Mesendoderm (in vitro differentiated cells): ENCODE results near the gene RNF214.

Experiments used
- DNase-seq: peaks from one replicate; pipeline ENCODE4 v3.0.0; 2013
- H2AK5ac ChIP-seq: 2 replicates; pipeline ENCODE4 v1.6.1; 2013; ENCODE audit warnings: low read length, inconsistent platforms
- H2BK120ac ChIP-seq: 2 replicates; pipeline ENCODE4 v1.6.1; 2013; ENCODE audit warnings: low read depth, mild to moderate bottlenecking, low read length, moderate library complexity, mixed read lengths
- H2BK15ac ChIP-seq: replicated peaks from 2 replicates; pipeline ENCODE4 v1.6.1; 2013; ENCODE audit warnings: low read depth, mild to moderate bottlenecking, moderate library complexity
- H2BK5ac ChIP-seq: 2 replicates; pipeline ENCODE4 v1.6.1; 2013; ENCODE audit warnings: low read length, inconsistent platforms
- H3K18ac ChIP-seq: 2 replicates; pipeline ENCODE4 v1.6.1; 2013; ENCODE audit warnings: mild to moderate bottlenecking, low read length, mixed read lengths
- H3K23ac ChIP-seq: one replicate; pipeline ENCODE4 v1.6.1; 2013; ENCODE audit warnings: low read length
- H3K27ac ChIP-seq: 2 replicates; pipeline ENCODE4 v1.5.1; 2013; ENCODE audit warnings: low read depth, mild to moderate bottlenecking, inconsistent platforms, low read length, moderate library complexity
- H3K27me3 ChIP-seq: 2 replicates; pipeline ENCODE4 v1.6.1; 2013; ENCODE audit warnings: low read length, control low read depth, mild to moderate bottlenecking, inconsistent platforms; ENCODE audit not compliant: insufficient read depth, poor library complexity
- H3K36me3 ChIP-seq: 2 replicates; pipeline ENCODE4 v1.6.1; 2013; ENCODE audit warnings: low read length, inconsistent platforms; ENCODE audit not compliant: control insufficient read depth, insufficient read depth
- H3K4ac ChIP-seq: one replicate; pipeline ENCODE4 v1.6.1; 2013; ENCODE audit warnings: low read depth, mild to moderate bottlenecking, low read length, moderate library complexity
- H3K4me1 ChIP-seq: 2 replicates; pipeline ENCODE4 v1.6.1; 2013; ENCODE audit warnings: low read depth, low read length, inconsistent platforms; ENCODE audit not compliant: control insufficient read depth
- H3K4me2 ChIP-seq: 2 replicates; pipeline ENCODE4 v1.6.1; 2013; ENCODE audit warnings: low read length
- H3K4me3 ChIP-seq: 2 replicates; pipeline ENCODE4 v1.5.1; 2013; ENCODE audit warnings: mild to moderate bottlenecking, low read length
- H3K56ac ChIP-seq: one replicate; pipeline ENCODE4 v1.6.1; 2013; ENCODE audit warnings: low read length
- H3K79me1 ChIP-seq: 2 replicates; pipeline ENCODE4 v1.6.1; 2013; ENCODE audit warnings: low read length, inconsistent platforms
- H3K79me2 ChIP-seq: 2 replicates; pipeline ENCODE4 v1.6.1; 2013; ENCODE audit warnings: mild to moderate bottlenecking, low read length; ENCODE audit not compliant: control insufficient read depth, insufficient read depth
- H3K9ac ChIP-seq: 2 replicates; pipeline ENCODE4 v1.6.1; 2013; ENCODE audit warnings: low read length, inconsistent platforms
- H4K5ac ChIP-seq: one replicate; pipeline ENCODE4 v1.6.1; 2013; ENCODE audit warnings: low read length
- H4K8ac ChIP-seq: one replicate; pipeline ENCODE4 v1.6.1; 2013; ENCODE audit warnings: low read depth, mild to moderate bottlenecking, control low read depth, low read length, moderate library complexity
- WGBS: extraction: QIAGEN DNeasy Blood & Tissue Kit; methylation state at CpG from one replicate; pipeline ENCODE4 v1.1.7; 2013; ENCODE audit warnings: low lambda C conversion rate, missing lambda C conversion rate; ENCODE audit not compliant: insufficient coverage; ENCODE audit errors: extremely low coverage; 5-methylcytosine and 5-hydroxymethylcytosine counted together

Gene RNF214

DNA sequence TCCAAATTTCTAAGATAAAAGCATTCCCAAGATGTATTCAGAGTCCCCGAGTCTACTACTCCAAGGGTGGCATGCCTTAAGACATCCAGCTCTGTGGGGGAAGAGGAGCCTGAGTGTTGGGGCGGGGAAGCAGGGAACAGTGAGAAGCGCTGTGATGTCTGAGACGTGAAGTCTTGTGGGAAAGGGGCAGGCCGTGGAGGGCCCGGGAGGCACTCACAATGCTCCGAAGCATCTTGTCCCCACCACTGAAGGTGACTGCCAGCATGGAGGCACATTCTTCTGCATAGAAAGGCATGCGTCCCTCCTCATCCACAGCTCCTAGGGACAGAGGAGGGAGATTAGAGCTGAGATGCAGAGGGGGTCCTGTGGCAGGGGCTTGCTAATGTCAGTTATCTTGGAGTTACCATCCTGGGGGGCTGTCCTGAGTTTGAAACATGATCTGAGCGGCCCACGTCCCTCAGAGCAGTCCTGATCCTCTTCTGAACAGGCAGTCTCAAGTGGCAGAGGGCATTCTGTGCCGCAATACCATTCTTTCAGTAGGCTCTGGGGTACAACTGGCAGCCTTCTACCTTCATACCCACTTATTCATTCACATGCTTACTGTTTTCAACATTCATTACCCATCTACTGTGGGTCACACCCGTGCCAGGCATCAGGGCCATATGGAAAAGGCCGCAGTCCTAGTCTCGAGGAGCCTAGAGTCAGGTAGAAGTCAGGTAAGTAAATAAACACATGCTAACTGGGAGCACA, 9.3 kb upstream of the RNF214 start:
- no CpG with 5 or more reads among the region's 14 CpGs for WGBS
- no peak overlapping the region for H3K4me3 ChIP-seq
- H2BK5ac ChIP-seq, result no peak overlapping the region
- H3K4ac ChIP-seq, result no peak overlapping the region
- H4K5ac ChIP-seq, result no peak overlapping the region
- H2BK15ac ChIP-seq, result no peak overlapping the region
- H2BK120ac ChIP-seq, result no peak overlapping the region
- H2AK5ac ChIP-seq, result no peak overlapping the region
- no peaks in the 10 kb centered on the region for H3K79me2 ChIP-seq
- H3K79me1 ChIP-seq, result no peaks in the 10 kb centered on the region
- no peak overlapping the region for H3K9ac ChIP-seq
- H3K27me3 ChIP-seq, result no peaks in the 10 kb centered on the region
- no peak for DNase-seq
- no peak overlapping the region for H3K18ac ChIP-seq
- H3K27ac ChIP-seq, result no peak overlapping the region
- peaks cover 24% of the 10 kb centered on the region for H3K36me3 ChIP-seq
- no peak overlapping the region for H3K23ac ChIP-seq
- no peak overlapping the region for H3K4me2 ChIP-seq
- H3K4me1 ChIP-seq, result no peaks in the 10 kb centered on the region
- H4K8ac ChIP-seq, result no peak overlapping the region
- no peak overlapping the region for H3K56ac ChIP-seq

- WGBS, result no CpG with 5 or more reads among the region's 17 CpGs
- Histone ChIP-seq H3K36me3 (peaks cover 21% of the 10 kb centered on the region), H2BK15ac (no peak overlapping the region)
These were observed 8.5 kb upstream of the RNF214 start for GRCh38 chr11:117223741-117224689.

GRCh38 chr11:117225553-117226170, 6.8 kb upstream of the RNF214 start:
- Histone ChIP-seq H4K8ac (no peak overlapping the region), H3K27me3 (no peaks in the 10 kb centered on the region), H3K79me2 (peaks cover 4% of the 10 kb centered on the region), H2BK5ac (no peak overlapping the region), H3K27ac (no peak overlapping the region), H3K4me1 (no peaks in the 10 kb centered on the region), H3K4ac (no peak overlapping the region), H3K36me3 (peaks cover 20% of the 10 kb centered on the region), H3K18ac (no peak overlapping the region), H2BK15ac (no peak overlapping the region), H3K4me3 (no peak overlapping the region), H3K9ac (no peak overlapping the region), H2AK5ac (no peak overlapping the region), H3K56ac (no peak overlapping the region), H3K79me1 (peaks cover 7% of the 10 kb centered on the region), H3K4me2 (no peak overlapping the region), H3K23ac (no peak overlapping the region), H4K5ac (no peak overlapping the region), H2BK120ac (no peak overlapping the region)
- no CpG with 5 or more reads among the region's 9 CpGs for WGBS
- DNase-seq, result no peak

More at GRCh38 chr11:117223741-117224689, 8.5 kb upstream of the RNF214 start:
- Histone ChIP-seq H4K8ac (no peak overlapping the region), H3K4ac (no peak overlapping the region), H3K18ac (no peak overlapping the region), H3K4me2 (no peak overlapping the region), H4K5ac (no peak overlapping the region), H3K4me1 (no peaks in the 10 kb centered on the region), H2AK5ac (no peak overlapping the region), H3K56ac (no peak overlapping the region), H2BK5ac (no peak overlapping the region), H3K27ac (no peak overlapping the region), H3K79me2 (no peaks in the 10 kb centered on the region), H3K23ac (no peak overlapping the region), H2BK120ac (no peak overlapping the region), H3K9ac (no peak overlapping the region), H3K27me3 (no peaks in the 10 kb centered on the region), H3K4me3 (no peak overlapping the region), H3K79me1 (no peaks in the 10 kb centered on the region)
- no peak for DNase-seq

DNA sequence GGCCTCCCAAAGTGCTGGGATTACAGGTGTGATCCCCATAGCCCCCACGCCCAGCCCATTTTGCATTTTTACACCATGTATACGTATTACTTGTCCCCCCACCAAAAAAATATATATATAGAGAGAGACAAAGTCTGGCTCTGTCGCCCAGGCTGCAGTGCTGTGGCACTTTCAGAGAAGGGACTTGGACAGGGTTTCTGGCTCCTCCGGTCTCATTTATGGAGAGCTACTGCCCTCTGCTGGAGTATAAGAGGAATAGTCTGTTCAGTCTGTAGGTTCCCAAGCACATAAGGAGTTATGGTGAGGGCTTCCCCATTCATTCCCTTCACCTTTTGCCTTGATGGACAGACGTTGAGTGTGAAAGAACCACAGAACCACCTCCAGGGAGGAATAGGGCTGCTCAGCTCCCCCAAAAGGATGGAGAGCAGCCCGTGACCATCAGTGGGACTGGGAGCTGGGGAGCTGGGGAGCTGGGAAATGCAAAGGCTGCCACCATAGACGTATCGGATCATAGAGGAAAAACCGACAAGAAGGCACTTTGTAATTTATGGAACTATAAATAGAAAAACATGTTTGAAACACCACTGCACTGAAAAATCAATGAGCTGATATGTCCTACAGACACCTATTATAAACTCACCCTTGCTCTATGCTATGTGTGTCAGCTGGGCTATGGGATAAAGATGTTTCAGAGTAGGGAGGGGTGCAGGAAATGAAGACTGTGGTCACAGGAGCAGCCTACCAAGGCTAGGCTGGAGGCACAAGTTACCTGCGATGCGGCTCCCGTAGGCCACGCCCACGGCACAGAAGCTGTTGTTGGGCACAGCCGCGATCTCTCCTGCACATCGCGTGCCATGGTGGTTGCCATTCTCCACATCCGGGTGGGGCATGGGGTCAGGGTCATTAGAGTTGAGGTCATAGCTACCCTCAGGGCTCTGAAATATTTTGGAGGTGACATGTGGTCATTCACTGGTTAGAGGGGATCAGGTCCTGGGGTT, 5.8 kb upstream of the RNF214 start:
- H3K4me3 ChIP-seq, result no peak overlapping the region
- peak; percentile 85 for DNase-seq
- no peaks in the 10 kb centered on the region for H3K4me1 ChIP-seq
- no peak overlapping the region for H2BK5ac ChIP-seq
- H2AK5ac ChIP-seq, result no peak overlapping the region
- no peak overlapping the region for H3K56ac ChIP-seq
- H3K79me2 ChIP-seq, result peaks cover 14% of the 10 kb centered on the region
- no peak overlapping the region for H3K4ac ChIP-seq
- no peak overlapping the region for H3K23ac ChIP-seq
- H3K79me1 ChIP-seq, result peaks cover 14% of the 10 kb centered on the region
- H3K9ac ChIP-seq, result no peak overlapping the region
- H4K5ac ChIP-seq, result no peak overlapping the region
- H2BK120ac ChIP-seq, result no peak overlapping the region
- no CpG with 5 or more reads among the region's 19 CpGs for WGBS
- no peak overlapping the region for H3K27ac ChIP-seq
- H3K4me2 ChIP-seq, result no peak overlapping the region
- peaks cover 15% of the 10 kb centered on the region for H3K36me3 ChIP-seq
- no peak overlapping the region for H4K8ac ChIP-seq
- H3K18ac ChIP-seq, result no peak overlapping the region
- H3K27me3 ChIP-seq, result no peaks in the 10 kb centered on the region
- H2BK15ac ChIP-seq, result no peak overlapping the region

- H3K18ac ChIP-seq, result no peak overlapping the region
- no peak overlapping the region for H2BK120ac ChIP-seq
- no peak overlapping the region for H3K4me3 ChIP-seq
- H3K79me1 ChIP-seq, result peaks cover 15% of the 10 kb centered on the region
- H3K9ac ChIP-seq, result no peak overlapping the region
- H3K4me1 ChIP-seq, result no peaks in the 10 kb centered on the region
- no peak overlapping the region for H3K4ac ChIP-seq
- H2BK15ac ChIP-seq, result no peak overlapping the region
- H2AK5ac ChIP-seq, result no peak overlapping the region
- H3K4me2 ChIP-seq, result no peak overlapping the region
- H3K56ac ChIP-seq, result no peak overlapping the region
- no peak overlapping the region for H3K23ac ChIP-seq
- peaks cover 15% of the 10 kb centered on the region for H3K36me3 ChIP-seq
- WGBS, result no CpG with 5 or more reads among the region's 11 CpGs
- H3K27me3 ChIP-seq, result no peaks in the 10 kb centered on the region
- no peak overlapping the region for H4K5ac ChIP-seq
- H3K27ac ChIP-seq, result no peak overlapping the region
- H3K79me2 ChIP-seq, result peaks cover 17% of the 10 kb centered on the region
- H4K8ac ChIP-seq, result no peak overlapping the region
- DNase-seq, result no peak
- H2BK5ac ChIP-seq, result no peak overlapping the region
These were observed 4.4 kb upstream of the RNF214 start for GRCh38 chr11:117228091-117228490.
